GM18526 (cell line): ENCODE measurements around the gene ALPK1.

Source experiments
- POLR2A ChIP-seq: IDR thresholded peaks from 3 replicates; pipeline ENCODE4 v1.6.1; 2011; ENCODE audit not compliant: insufficient read length; ENCODE audit errors: extremely low read depth

ALPK1 gene

GRCh38 chr4:112316360-112316759, 19.2 kb downstream of the ALPK1 start:
- no peak for TF ChIP-seq POLR2A

- TF ChIP-seq POLR2A = no peak
Measured at GRCh38 chr4:112318239-112319142, 21.3 kb downstream of the ALPK1 start.

- TF ChIP-seq POLR2A = no peak
Measured at GRCh38 chr4:112321776-112322684, 24.9 kb downstream of the ALPK1 start.

GRCh38 chr4:112322866-112323265, 25.7 kb downstream of the ALPK1 start:
- TF ChIP-seq POLR2A = no peak

- TF ChIP-seq POLR2A = no peak
Measured at GRCh38 chr4:112325530-112325929, 28.4 kb downstream of the ALPK1 start.

- TF ChIP-seq POLR2A = no peak
Measured at GRCh38 chr4:112327965-112328733, 31.0 kb downstream of the ALPK1 start.

- no peak for TF ChIP-seq POLR2A
Measured at GRCh38 chr4:112328734-112329130, 31.6 kb downstream of the ALPK1 start.

GRCh38 chr4:112329672-112330375, 32.7 kb downstream of the ALPK1 start:
- TF ChIP-seq POLR2A = no peak

- no peak for TF ChIP-seq POLR2A
Measured at GRCh38 chr4:112330921-112331320, 33.8 kb downstream of the ALPK1 start.

- no peak for TF ChIP-seq POLR2A
Measured at GRCh38 chr4:112332398-112332797, 35.2 kb downstream of the ALPK1 start.

- no peak for TF ChIP-seq POLR2A
Measured at GRCh38 chr4:112340023-112340422, 42.9 kb downstream of the ALPK1 start.

GRCh38 chr4:112341033-112341432, 43.9 kb downstream of the ALPK1 start:
- no peak for TF ChIP-seq POLR2A

GRCh38 chr4:112343330-112344080, 46.3 kb downstream of the ALPK1 start:
- no peak for TF ChIP-seq POLR2A
